B cell (primary cell): Measurements from ENCODE around the gene BCHE. TPM values are rescaled to one million over a fixed set of nuclear protein-coding genes. Genes with fewer than 3 reads are reported as not detected.

Source experiments
- ATAC-seq: fragments of 200-7000 bp; cut with Tn5 transposase; one replicate; pipeline ENCODE4 v1.10.0; 2021; ENCODE audit warnings: low read depth, mild to moderate bottlenecking, moderate number of reproducible peaks, moderate library complexity
- CTCF ChIA-PET: fragments of 350-600 bp; sonication (Branson Sonifier 250); formaldehyde crosslinking; loops from one replicate; lab custom pipeline; 2021; ENCODE audit warnings: antibody characterized with exemption, inconsistent platforms; lab: Charles Lee
- POLR2A ChIA-PET: fragments of 350-600 bp; sonication (Branson Sonifier 250); formaldehyde crosslinking; loops from one replicate; lab custom pipeline; 2021; ENCODE audit warnings: antibody characterized with exemption; lab: Charles Lee
- DNase-seq: peaks from one replicate; pipeline ENCODE4 v3.0.0; 2013
- H2AFZ ChIP-seq: 2 replicates; pipeline ENCODE4 v1.6.1; 2012; ENCODE audit warnings: mild to moderate bottlenecking, low read depth, low read length; ENCODE audit not compliant: insufficient read depth, poor library complexity, severe bottlenecking
- H3K27ac ChIP-seq, 2 donors: 1 replicate in 1 of 2; 2 replicates in 1 of 2; pipeline ENCODE4 v1.5.1; 2012 to 2013; ENCODE audit warnings: low read length in 2 of 2, mild to moderate bottlenecking in 2 of 2, moderate library complexity in 1 of 2
- H3K27me3 ChIP-seq, 4 experiments: fragments of 200-600 bp in 1 of 4; sonication (generic) in 1 of 4; replicated peaks in 1 of 4; 1 replicate in 2 of 4; 2 replicates in 2 of 4; pipeline versions ENCODE4 v1.6.1 to v1.7.0; 2013 to 2016; ENCODE audit warnings: low read length in 3 of 4, mild to moderate bottlenecking in 2 of 4, mixed read lengths in 1 of 4, moderate library complexity in 1 of 4; ENCODE audit not compliant: insufficient read depth in 4 of 4, control insufficient read depth in 3 of 4; ENCODE audit errors: control extremely low read depth in 1 of 4
- H3K36me3 ChIP-seq, 2 experiments: replicated peaks in 1 of 2; 1 replicate in 1 of 2; 2 replicates in 1 of 2; pipeline versions ENCODE4 v1.6.1 to v1.7.1; 2013; ENCODE audit warnings: low read length in 1 of 2; ENCODE audit not compliant: insufficient read depth in 2 of 2, control insufficient read depth in 1 of 2; ENCODE audit errors: control extremely low read depth in 1 of 2, extremely low read depth in 1 of 2
- H3K4me1 ChIP-seq, 2 donors: fragments of 200-600 bp in 1 of 2; sonication (generic) in 1 of 2; 1 replicate in 1 of 2; 2 replicates in 1 of 2; pipeline versions ENCODE4 v1.5.1 to v1.6.1; 2013 to 2017; ENCODE audit warnings: low read length in 2 of 2; ENCODE audit not compliant: control insufficient read depth in 2 of 2, insufficient read depth in 2 of 2
- H3K4me2 ChIP-seq: replicated peaks from 2 replicates; pipeline ENCODE3; 2012; ENCODE audit warnings: mild to moderate bottlenecking, low read depth, low read length; ENCODE audit not compliant: poor library complexity, severe bottlenecking
- H3K4me3 ChIP-seq, 5 experiments: fragments of 200-600 bp in 1 of 5; sonication (generic) in 1 of 5; 1 replicate in 3 of 5; 2 replicates in 2 of 5; pipeline versions ENCODE4 v1.5.1 to v1.7.0; 2011 to 2016; ENCODE audit warnings: low read length in 4 of 5, mild to moderate bottlenecking in 4 of 5, low read depth in 2 of 5, control low read depth in 1 of 5, moderate library complexity in 1 of 5; ENCODE audit not compliant: insufficient read depth in 1 of 5; ENCODE audit errors: control extremely low read depth in 1 of 5, extremely low read depth in 1 of 5
- H3K79me2 ChIP-seq: fragments of 200-600 bp; sonication (generic); one replicate; pipeline ENCODE4 v1.6.0; 2016; ENCODE audit warnings: low read length; ENCODE audit not compliant: control insufficient read depth, insufficient read depth
- H3K9ac ChIP-seq: fragments of 200-600 bp; sonication (generic); 2 replicates; pipeline ENCODE4 v1.6.1; 2017; ENCODE audit warnings: mild to moderate bottlenecking, low read length, moderate library complexity
- H3K9me3 ChIP-seq, 3 donors: one replicate each; pipeline versions ENCODE4 v1.6.1 to v1.7.1; 2013; ENCODE audit warnings: low read length in 2 of 3; ENCODE audit not compliant: control insufficient read depth in 2 of 3, insufficient read depth in 1 of 3; ENCODE audit errors: control extremely low read depth in 1 of 3
- H4K20me1 ChIP-seq: 2 replicates; pipeline ENCODE4 v1.6.0; 2012; ENCODE audit warnings: mild to moderate bottlenecking, low read length; ENCODE audit not compliant: insufficient read depth, control insufficient read depth, poor library complexity, severe bottlenecking
- H3K27ac Mint-ChIP-seq: one replicate; pipeline ENCODE4 v1.8.0; 2021; ENCODE audit warnings: mixed read lengths
- H3K27me3 Mint-ChIP-seq: one replicate; pipeline ENCODE4 v1.8.0; 2021; ENCODE audit warnings: mixed read lengths
- H3K4me1 Mint-ChIP-seq: one replicate; pipeline ENCODE4 v1.8.0; 2021; ENCODE audit warnings: mixed read lengths
- H3K4me3 Mint-ChIP-seq: one replicate; pipeline ENCODE4 v1.8.0; 2021; ENCODE audit warnings: mixed read lengths
- H3K9me3 Mint-ChIP-seq: one replicate; pipeline ENCODE4 v1.8.0; 2022; ENCODE audit warnings: mixed read lengths; ENCODE audit not compliant: insufficient read depth
- CTCF ChIP-seq: fragments of 200-600 bp; IDR thresholded peaks from one replicate; pipeline ENCODE4 v1.8.0; 2022; ENCODE audit warnings: antibody characterized with exemption, mild to moderate bottlenecking
- EZH2 ChIP-seq: IDR thresholded peaks from 2 replicates; pipeline ENCODE4 v1.6.1; 2012; ENCODE audit warnings: borderline replicate concordance, low read depth, mild to moderate bottlenecking, moderate library complexity, low read length; ENCODE audit not compliant: insufficient read depth, poor library complexity, severe bottlenecking
- WGBS: methylation state at CpG from one replicate; pipeline ENCODE4 v1.1.5; 2013; ENCODE audit warnings: missing lambda C conversion rate; ENCODE audit not compliant: insufficient coverage; 5-methylcytosine and 5-hydroxymethylcytosine counted together
- intact Hi-C: fragments of 100-400 bp; cut with micrococcal nuclease; formaldehyde crosslinking; loops from one replicate; pipeline ENCODE4 v1.10.0; 2022
- polyA plus RNA-seq: library from polyadenylated mRNA; depleted of rRNA; stranded (reverse); fragments of >200 nt; gene quantifications from 2 replicates; pipeline ENCODE4 v1.2.3, GENCODE V29; 2012
- total RNA-seq, 2 donors: library from RNA; stranded (reverse); fragments of 120-200 nt in 1 of 2; gene quantifications; 1 replicate in 1 of 2; 2 replicates in 1 of 2; pipeline versions ENCODE4 v1.2.3 to v1.2.4, GENCODE V29; 2013 to 2022

The BCHE gene
- total and polyA plus RNA-seq, 2 donors (not counting 1 experiment from before 2014, with no cell fraction given): not detected

- Histone ChIP-seq H2AFZ (no peak overlapping the region), H3K79me2 (no peaks in the 10 kb centered on the region), H4K20me1 (no peaks in the 10 kb centered on the region), H3K27ac (no peak overlapping the region), H3K9me3 (no peaks in the 10 kb centered on the region), H3K4me2 (no peak overlapping the region), H3K9ac (no peak overlapping the region), H3K4me1 (no peaks in the 10 kb centered on the region), H3K4me3 (no peak overlapping the region), H3K27me3 (no peaks in the 10 kb centered on the region), H3K36me3 (no peaks in the 10 kb centered on the region)
- no peak overlapping the region for H3K27ac Mint-ChIP-seq
- no CpG with 5 or more reads among the region's 2 CpGs for WGBS
- H3K4me3 Mint-ChIP-seq: no peak overlapping the region
- DNase-seq (no peak), ATAC-seq (no peak)
- no peaks in the 10 kb centered on the region for H3K9me3 Mint-ChIP-seq
- TF ChIP-seq CTCF (no peak), EZH2 (no peak)
- intact Hi-C loops: loop anchor here (5.0 kb wide), 1 partner anchor 1500 kb away; no protein-coding TSS in a partner anchor
- no peaks in the 10 kb centered on the region for H3K27me3 Mint-ChIP-seq
- no peaks in the 10 kb centered on the region for H3K4me1 Mint-ChIP-seq
- CTCF ChIA-PET: interaction anchor here (0.6 kb wide), 1 partner anchor 12 kb away, joined by 3 read pairs; no protein-coding TSS in a partner anchor
- POLR2A ChIA-PET: no interaction called here
These were observed 15.0 kb upstream of the BCHE start for GRCh38 chr3:165852191-165852590.

- Histone ChIP-seq H3K36me3 (no peaks in the 10 kb centered on the region), H3K27me3 (no peaks in the 10 kb centered on the region), H3K9me3 (no peaks in the 10 kb centered on the region), H3K4me2 (no peak overlapping the region), H2AFZ (no peak overlapping the region), H3K79me2 (no peaks in the 10 kb centered on the region), H3K9ac (no peak overlapping the region), H3K4me3 (no peak overlapping the region), H4K20me1 (no peaks in the 10 kb centered on the region), H3K4me1 (no peaks in the 10 kb centered on the region), H3K27ac (no peak overlapping the region)
- ChIA-PET POLR2A (no interaction called here), CTCF (no interaction called here)
- TF ChIP-seq EZH2 (no peak), CTCF (no peak)
- 100% methylated on average over 2 of the region's 6 CpGs for WGBS
- H3K9me3 Mint-ChIP-seq: no peaks in the 10 kb centered on the region
- no peaks in the 10 kb centered on the region for H3K27me3 Mint-ChIP-seq
- no peak for DNase-seq
- intact Hi-C loops: no loop called here
- H3K27ac Mint-ChIP-seq: no peak overlapping the region
- no peaks in the 10 kb centered on the region for H3K4me1 Mint-ChIP-seq
- no peak overlapping the region for H3K4me3 Mint-ChIP-seq
- ATAC-seq: no peak
These were observed 8.8 kb upstream of the BCHE start for GRCh38 chr3:165846056-165846455.
